Activated naive CD8-positive, alpha-beta T cell treated with anti-CD3 and anti-CD28 coated beads for 36 hours (primary cell): ENCODE results near the gene HAUS7. TPM values are rescaled to one million over a fixed set of nuclear protein-coding genes. Genes with fewer than 3 reads are reported as not detected.

Experiments used
- DNase-seq: peaks from one replicate; pipeline ENCODE4 v3.0.0; 2021
- H3K27ac Mint-ChIP-seq: one replicate; pipeline ENCODE4 v1.8.0; 2022; ENCODE audit warnings: mild to moderate bottlenecking, moderate library complexity, mixed read lengths
- H3K27me3 Mint-ChIP-seq: one replicate; pipeline ENCODE4 v1.8.0; 2022; ENCODE audit warnings: mild to moderate bottlenecking, mixed read lengths
- H3K36me3 Mint-ChIP-seq: one replicate; pipeline ENCODE4 v1.8.0; 2021; ENCODE audit warnings: mild to moderate bottlenecking, mixed read lengths
- H3K4me1 Mint-ChIP-seq: one replicate; pipeline ENCODE4 v1.8.0; 2021; ENCODE audit warnings: mixed read lengths
- H3K4me3 Mint-ChIP-seq: one replicate; pipeline ENCODE4 v1.8.0; 2022; ENCODE audit warnings: mild to moderate bottlenecking, moderate library complexity, mixed read lengths
- H3K9me3 Mint-ChIP-seq: one replicate; pipeline ENCODE4 v1.8.0; 2022; ENCODE audit warnings: mixed read lengths
- total RNA-seq, 2 experiments: library from RNA; stranded (reverse); gene quantifications; one replicate each; pipeline ENCODE4 v1.2.3, GENCODE V29; 2021

HAUS7 gene
- total RNA-seq, 2 experiments from 2014 or later = 66.4 to 67.2 TPM

DNA sequence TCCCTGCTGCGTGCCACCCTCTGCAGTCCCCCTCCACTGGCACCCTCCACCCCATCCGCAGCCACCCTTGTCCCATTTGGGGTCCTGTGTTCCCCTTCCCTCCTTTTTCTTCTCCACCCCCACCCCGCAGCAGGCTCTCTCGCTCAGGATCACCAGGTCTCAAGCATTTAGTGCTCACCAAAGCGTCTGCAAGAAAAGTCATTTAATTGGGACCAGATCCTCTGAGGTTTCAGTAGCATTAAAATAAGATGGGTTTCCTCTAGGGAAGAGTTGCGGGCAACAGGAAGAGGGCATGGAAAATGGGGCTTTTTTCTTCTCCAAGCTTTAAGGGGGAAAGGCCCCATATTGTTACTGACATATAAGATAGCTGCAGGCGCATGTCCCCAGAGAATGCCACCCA, 4.9 kb upstream of the HAUS7 start:
- H3K9me3 Mint-ChIP-seq = no peaks in the 10 kb centered on the region
- no peaks in the 10 kb centered on the region for H3K36me3 Mint-ChIP-seq
- no peak for DNase-seq
- no peaks in the 10 kb centered on the region for H3K4me1 Mint-ChIP-seq
- no peak overlapping the region for H3K4me3 Mint-ChIP-seq
- no peaks in the 10 kb centered on the region for H3K27me3 Mint-ChIP-seq
- no peak overlapping the region for H3K27ac Mint-ChIP-seq

DNA sequence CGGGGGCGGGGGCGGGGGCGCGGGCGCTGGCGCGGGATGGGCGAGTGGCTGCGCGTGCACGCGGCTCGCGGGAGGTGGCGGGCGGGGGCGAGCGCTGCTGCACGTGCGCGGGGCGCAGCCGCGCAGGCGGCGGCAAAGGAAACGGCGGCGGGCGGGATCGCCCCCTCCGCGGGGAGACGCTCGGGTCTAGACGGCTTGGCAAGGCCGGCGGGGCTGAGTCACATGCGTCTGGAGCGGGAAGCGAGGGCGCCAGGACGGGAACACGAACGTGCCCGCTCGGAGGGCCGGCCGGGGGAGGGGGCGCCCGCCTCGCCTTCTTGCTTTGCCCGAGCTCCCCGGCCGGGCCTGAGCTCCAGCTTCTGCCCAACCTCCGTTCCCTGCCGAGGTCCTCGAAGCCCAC, 4.3 kb upstream of the HAUS7 start:
- Mint-ChIP-seq H3K27ac (no peak overlapping the region), H3K36me3 (no peaks in the 10 kb centered on the region), H3K4me1 (no peaks in the 10 kb centered on the region), H3K4me3 (no peak overlapping the region), H3K27me3 (no peaks in the 10 kb centered on the region), H3K9me3 (no peaks in the 10 kb centered on the region)
- peak; percentile 50 for DNase-seq

DNA sequence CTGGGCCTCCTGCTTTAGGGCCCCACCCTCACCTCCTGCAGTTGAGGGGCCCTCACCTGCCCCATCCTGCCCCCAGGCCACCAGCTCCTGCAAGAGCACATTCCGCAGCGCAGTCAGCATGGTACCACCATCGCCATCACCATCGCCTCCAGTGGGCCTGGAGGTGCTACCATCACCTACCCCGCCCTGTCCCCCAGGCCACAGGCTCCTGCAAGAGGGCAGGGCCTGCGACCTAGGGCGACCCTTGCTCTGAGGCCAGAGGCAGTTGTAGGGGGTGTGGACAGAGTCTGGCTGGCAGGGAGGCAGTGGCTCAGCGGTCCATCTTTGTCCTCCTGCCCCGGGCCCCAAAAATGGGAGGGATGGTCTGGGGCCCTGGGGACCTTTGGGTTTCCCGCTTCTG, 3.9 kb upstream of the HAUS7 start:
- no peaks in the 10 kb centered on the region for H3K36me3 Mint-ChIP-seq
- no peaks in the 10 kb centered on the region for H3K4me1 Mint-ChIP-seq
- no peaks in the 10 kb centered on the region for H3K27me3 Mint-ChIP-seq
- DNase-seq = no peak
- H3K27ac Mint-ChIP-seq = no peak overlapping the region
- no peaks in the 10 kb centered on the region for H3K9me3 Mint-ChIP-seq
- H3K4me3 Mint-ChIP-seq = no peak overlapping the region

DNA sequence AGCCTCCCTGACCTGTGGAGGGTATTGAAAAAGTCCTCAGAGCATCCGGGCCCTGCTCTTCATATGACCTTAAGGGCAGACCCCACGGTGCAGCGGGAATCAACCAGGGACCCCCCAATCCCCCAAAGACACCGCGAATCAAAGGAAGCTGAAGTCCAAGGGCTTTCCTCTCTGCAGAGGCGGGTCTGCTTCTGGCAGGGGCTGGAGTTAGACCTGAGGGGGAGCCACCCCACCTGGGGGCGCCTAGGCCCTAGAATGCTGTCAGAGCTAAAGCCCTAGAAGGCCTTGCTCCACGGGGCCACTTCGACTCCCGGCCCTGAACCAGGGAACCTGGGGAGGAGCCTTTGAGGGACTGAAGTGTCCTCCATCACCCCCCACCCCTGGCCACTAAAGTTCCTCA, 2.8 kb upstream of the HAUS7 start:
- DNase-seq = no peak
- Mint-ChIP-seq H3K27me3 (no peaks in the 10 kb centered on the region), H3K27ac (no peak overlapping the region), H3K4me1 (no peaks in the 10 kb centered on the region), H3K4me3 (no peak overlapping the region), H3K9me3 (no peaks in the 10 kb centered on the region), H3K36me3 (no peaks in the 10 kb centered on the region)

DNA sequence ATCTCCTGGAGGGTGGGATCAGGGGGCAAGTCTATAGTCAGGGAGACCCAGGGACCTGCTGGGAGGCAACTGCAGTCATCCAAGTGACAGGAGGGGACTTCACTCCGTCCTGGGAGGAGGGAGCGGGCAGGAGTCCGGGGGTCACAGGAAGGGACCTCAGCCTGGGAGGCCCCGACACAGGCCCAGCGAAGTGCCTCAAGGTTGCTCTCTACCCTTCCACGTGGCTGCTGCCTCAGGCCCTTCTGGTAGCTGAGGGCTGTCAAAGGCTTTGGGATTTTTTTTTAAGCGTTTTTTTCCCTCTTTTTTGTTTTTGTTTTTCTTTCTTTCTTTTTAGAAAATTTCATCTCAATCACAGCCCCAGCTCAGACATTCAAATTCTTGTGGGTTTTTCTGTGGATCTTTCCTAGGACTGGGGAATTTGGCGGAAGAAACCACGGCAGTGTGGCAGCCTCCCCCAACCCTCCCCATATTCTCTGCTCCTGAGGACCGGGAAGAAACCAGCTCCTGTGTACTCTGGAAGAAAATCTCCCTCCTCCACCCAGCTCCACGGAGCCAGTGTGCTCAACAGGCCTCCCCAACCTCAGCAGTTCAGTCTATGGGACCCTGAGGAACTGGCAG, 1.4 kb upstream of the HAUS7 start:
- Mint-ChIP-seq H3K4me3 (no peak overlapping the region), H3K9me3 (no peaks in the 10 kb centered on the region), H3K36me3 (peaks cover 4% of the 10 kb centered on the region), H3K4me1 (peaks cover 6% of the 10 kb centered on the region), H3K27ac (no peak overlapping the region), H3K27me3 (no peaks in the 10 kb centered on the region)
- DNase-seq = no peak

DNA sequence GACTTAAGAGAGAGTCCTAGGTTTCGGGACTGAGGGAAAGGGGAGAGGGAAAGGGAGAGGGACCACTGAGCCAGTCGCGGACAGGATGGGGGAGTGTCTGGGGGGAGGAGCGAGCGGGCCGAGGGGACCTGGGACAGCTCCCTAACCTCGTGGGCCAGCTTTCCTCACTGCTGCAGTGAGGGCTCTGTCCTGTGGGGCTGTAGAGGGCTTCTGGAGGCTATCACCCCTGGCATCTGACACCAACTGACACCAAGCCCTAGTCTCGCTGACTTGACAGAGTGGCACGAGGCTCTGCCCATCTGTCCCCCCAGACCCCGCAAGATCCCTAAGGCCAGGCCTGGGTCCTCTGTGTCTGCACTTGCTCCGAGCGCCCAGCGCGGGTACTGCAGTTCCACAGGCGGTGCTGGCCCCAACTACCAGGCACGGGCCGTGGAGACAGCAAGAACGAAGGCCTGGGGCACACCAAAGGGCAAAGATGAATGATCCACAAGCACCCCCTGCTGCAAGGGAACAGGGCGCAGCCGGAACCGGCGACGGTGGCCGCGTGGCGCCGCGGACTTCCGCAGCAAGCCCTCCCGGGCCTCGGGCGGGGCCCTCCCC, 465 bp downstream of the HAUS7 start:
- peak; percentile 44 for DNase-seq
- Mint-ChIP-seq H3K36me3 (peaks cover 4% of the 10 kb centered on the region), H3K27ac (peak overlapping the region; percentile 82), H3K4me3 (peak overlapping the region; percentile 83), H3K27me3 (no peaks in the 10 kb centered on the region), H3K4me1 (peaks cover 6% of the 10 kb centered on the region), H3K9me3 (no peaks in the 10 kb centered on the region)

DNA sequence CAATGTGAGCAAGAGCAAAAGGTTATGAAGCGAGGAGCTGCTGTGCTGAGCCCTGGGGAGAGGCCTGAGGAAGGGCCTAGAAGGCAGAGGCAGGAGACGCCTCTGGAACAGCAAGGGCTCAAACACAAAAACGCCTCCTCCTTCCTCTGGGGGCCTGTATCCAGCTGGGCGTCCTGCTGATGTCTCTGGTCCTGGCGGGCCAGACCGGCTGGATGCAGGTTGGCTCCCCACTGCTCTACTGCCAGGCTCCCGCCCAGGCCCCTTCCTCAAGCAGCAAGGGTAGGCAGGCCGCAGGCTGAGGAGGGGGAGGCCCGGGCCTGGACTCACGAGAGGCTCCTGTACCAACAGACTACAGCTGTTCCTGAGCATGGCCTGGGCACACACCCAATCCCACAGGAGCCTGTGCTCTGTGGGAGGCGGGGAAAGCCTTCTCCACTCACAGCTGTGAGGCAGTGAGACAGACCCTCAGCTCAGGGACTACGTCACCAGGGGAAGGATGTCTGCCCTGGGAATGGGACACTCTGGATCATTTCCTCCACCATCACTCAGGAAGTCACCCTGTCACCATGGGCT, 2.3 kb downstream of the HAUS7 start:
- DNase-seq = no peak
- Mint-ChIP-seq H3K27me3 (no peaks in the 10 kb centered on the region), H3K4me3 (no peak overlapping the region), H3K36me3 (peaks cover 4% of the 10 kb centered on the region), H3K27ac (no peak overlapping the region), H3K4me1 (peaks cover 6% of the 10 kb centered on the region), H3K9me3 (no peaks in the 10 kb centered on the region)

DNA sequence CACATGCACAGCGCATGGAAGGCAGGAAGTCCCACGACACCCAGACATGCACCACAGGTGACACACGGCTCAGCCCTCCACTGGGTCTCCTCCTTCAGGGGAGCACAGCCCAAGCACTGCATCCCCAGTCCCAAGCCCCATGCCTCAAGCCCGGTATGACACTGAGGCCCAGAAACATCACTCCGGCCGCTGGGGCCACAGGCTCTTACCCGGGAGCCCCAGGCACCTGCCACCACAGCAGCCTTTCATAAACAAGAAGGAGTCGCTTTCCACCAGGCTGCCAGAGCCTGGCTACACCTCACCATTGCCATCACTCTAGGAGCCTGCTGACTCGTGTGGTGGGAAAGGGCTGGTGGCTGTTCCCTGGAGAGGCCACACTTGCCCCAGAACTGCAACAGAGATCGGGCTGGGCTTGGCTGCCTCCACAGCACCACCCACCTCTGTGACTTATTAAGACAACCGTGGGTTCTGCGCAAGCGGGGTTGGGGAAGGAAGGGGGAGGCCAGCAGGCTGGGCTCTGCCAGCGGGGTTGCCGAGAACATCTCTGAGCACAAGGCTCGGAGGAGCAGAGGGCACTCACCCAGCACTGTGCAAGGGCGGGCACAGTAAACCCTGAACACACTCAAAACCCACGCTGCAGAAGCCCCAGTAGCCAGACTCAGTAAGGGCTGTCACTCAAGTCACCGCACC, 4.5 kb downstream of the HAUS7 start:
- H3K36me3 Mint-ChIP-seq = peaks cover 10% of the 10 kb centered on the region
- no peaks in the 10 kb centered on the region for H3K9me3 Mint-ChIP-seq
- H3K4me3 Mint-ChIP-seq = no peak overlapping the region
- no peak overlapping the region for H3K27ac Mint-ChIP-seq
- DNase-seq = no peak
- H3K4me1 Mint-ChIP-seq = peaks cover 6% of the 10 kb centered on the region
- H3K27me3 Mint-ChIP-seq = no peaks in the 10 kb centered on the region

DNA sequence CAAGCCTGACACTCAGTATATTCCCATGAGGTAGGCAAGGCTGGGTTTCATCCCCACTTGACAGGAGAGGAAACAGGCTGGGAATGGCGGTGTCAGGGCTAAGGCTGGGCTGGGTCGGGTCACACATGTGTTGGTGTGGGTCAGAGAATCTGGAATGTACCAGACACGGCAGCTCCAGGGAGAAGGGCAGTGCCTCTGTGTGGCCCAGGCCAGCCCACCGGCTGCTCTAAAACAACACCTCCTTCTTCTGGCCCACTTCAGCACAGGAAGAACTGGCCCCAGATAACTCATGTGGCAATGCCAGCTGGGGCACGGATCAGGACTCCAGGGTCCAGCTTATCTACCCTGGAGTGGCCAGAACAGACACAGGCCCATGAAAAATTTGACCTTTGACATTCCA, 6.3 kb downstream of the HAUS7 start:
- Mint-ChIP-seq H3K27ac (no peak overlapping the region), H3K27me3 (no peaks in the 10 kb centered on the region), H3K36me3 (peaks cover 15% of the 10 kb centered on the region), H3K4me1 (peaks cover 6% of the 10 kb centered on the region), H3K9me3 (no peaks in the 10 kb centered on the region), H3K4me3 (no peak overlapping the region)
- DNase-seq = no peak

DNA sequence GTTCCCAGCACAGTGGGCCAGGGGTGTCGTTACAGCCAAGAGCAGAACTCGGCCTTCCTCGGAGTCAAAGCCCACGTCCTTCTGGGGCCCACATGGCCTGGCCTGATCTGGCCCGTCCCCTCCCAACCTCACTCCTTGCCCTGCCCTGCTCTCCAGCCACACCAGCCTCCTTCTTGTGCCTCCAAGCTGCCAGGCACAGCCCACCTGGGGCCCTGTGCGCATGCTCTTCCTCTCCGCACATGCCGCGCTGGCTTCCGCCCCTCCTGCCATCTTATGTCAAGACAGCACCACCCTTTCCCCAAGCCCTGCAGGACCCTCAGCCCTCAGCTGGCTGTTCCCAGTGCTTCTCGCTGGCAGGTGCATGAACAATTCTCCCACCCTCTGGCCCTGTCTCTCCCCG, 6.8 kb downstream of the HAUS7 start:
- Mint-ChIP-seq H3K27me3 (no peaks in the 10 kb centered on the region), H3K36me3 (peaks cover 15% of the 10 kb centered on the region), H3K27ac (no peak overlapping the region), H3K4me1 (peaks cover 6% of the 10 kb centered on the region), H3K4me3 (no peak overlapping the region), H3K9me3 (no peaks in the 10 kb centered on the region)
- no peak for DNase-seq

DNA sequence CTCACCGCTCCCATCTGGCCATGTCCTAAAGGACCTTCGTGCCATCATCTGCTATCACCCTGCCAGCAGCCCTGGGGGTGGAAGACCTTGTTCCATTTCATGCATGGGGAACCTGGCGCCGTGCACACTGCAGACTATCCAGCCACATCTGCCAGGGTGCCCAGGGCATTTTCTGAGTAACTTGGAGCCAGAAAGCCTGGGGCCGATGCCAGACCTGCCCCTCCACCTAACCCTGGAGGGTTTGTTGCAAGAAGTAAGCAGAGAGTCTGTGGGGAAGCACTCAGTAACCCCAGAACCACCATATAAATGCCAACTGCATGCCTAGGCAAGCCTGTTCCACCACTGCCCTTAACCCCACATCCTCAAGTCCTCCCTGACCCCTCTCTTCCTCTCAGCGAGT, 7.3 kb downstream of the HAUS7 start:
- H3K27ac Mint-ChIP-seq = no peak overlapping the region
- H3K36me3 Mint-ChIP-seq = peaks cover 15% of the 10 kb centered on the region
- H3K4me1 Mint-ChIP-seq = peaks cover 6% of the 10 kb centered on the region
- DNase-seq = no peak
- H3K4me3 Mint-ChIP-seq = no peak overlapping the region
- H3K27me3 Mint-ChIP-seq = no peaks in the 10 kb centered on the region
- H3K9me3 Mint-ChIP-seq = no peaks in the 10 kb centered on the region

DNA sequence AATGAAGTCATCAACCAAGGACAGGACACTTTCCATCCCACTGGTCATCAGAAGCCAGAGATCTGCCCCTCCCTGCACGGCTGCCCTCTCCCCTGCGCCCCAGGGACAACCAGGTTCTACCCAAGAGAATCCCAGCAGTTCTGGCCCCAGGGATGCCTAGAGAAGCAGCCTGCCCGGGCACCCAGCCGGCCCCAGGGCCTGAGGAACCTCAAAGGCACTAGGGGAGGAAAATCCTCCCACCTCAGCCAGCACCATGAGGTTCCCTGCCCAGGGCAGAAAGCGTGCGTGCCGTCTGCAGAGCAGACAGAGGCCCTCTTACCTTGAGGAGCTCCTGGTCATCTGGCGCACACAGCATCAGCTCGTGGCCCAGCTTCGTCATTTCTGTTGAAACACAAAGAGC, 8.1 kb downstream of the HAUS7 start:
- no peaks in the 10 kb centered on the region for H3K27me3 Mint-ChIP-seq
- no peak overlapping the region for H3K4me3 Mint-ChIP-seq
- peaks cover 10% of the 10 kb centered on the region for H3K36me3 Mint-ChIP-seq
- no peak overlapping the region for H3K27ac Mint-ChIP-seq
- no peak for DNase-seq
- H3K4me1 Mint-ChIP-seq = peaks cover 2% of the 10 kb centered on the region
- H3K9me3 Mint-ChIP-seq = no peaks in the 10 kb centered on the region

DNA sequence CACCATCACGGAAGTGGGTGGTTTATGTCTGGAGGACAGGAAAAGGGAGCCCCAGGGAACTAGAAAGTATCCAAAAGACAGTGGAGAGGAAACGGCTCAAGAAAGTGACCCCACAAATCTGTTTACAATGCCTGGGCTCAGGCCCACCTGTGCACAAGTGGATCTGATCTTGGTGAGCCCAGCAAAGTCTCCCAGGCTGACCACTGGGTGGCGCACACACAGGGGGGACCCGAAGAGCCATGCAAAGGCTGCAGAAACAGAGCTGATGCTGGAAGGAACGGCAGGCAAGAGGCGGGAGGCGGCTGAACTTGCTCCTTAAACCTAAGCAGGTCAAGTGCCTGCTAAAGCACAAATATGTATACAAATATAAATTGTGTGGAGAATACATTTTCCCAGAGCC, 9.6 kb downstream of the HAUS7 start:
- Mint-ChIP-seq H3K4me1 (no peaks in the 10 kb centered on the region), H3K9me3 (no peaks in the 10 kb centered on the region), H3K27ac (no peak overlapping the region), H3K36me3 (peaks cover 10% of the 10 kb centered on the region), H3K27me3 (no peaks in the 10 kb centered on the region), H3K4me3 (no peak overlapping the region)
- DNase-seq = peak; percentile 38

DNA sequence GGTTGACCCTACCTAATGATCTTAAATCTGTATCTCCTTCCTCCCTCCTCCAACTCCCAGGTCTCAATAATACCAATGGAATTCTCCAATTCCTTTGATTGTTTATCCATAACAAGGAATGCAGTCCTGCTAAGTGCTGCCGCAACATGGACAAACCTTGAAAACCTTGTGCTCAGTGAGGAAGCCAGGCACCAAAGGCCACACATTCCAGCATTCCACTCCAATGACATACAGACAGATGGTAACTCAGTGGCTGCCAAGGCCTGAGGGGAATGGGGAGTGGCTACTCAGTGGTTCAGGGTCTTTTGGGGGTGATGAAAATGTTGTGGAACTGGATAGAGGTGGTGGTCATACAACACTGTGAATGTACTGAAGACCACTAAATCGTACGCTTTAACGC, 10.4 kb downstream of the HAUS7 start:
- H3K4me3 Mint-ChIP-seq = no peak overlapping the region
- DNase-seq = no peak
- H3K27me3 Mint-ChIP-seq = no peaks in the 10 kb centered on the region
- H3K4me1 Mint-ChIP-seq = no peaks in the 10 kb centered on the region
- no peak overlapping the region for H3K27ac Mint-ChIP-seq
- no peaks in the 10 kb centered on the region for H3K9me3 Mint-ChIP-seq
- peaks cover 10% of the 10 kb centered on the region for H3K36me3 Mint-ChIP-seq

DNA sequence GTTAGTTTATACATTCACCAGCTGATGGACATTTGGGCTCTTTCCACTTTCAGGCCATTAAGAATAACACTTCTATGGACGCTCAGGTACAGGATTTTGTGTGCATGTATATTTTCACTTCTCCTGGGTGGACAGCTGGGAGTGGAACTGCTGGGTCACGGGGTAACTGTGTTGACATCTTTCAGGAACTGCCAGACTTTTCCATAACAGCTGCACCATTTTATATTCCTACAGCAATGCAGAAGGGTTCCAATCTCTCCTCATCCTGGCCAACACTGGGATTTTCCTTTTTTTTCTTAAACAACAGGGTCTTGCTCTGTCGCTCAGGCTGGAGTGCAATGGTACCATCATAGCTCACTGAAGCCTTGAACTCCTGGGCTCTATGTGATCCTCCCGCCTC, 11.9 kb downstream of the HAUS7 start:
- no peaks in the 10 kb centered on the region for H3K9me3 Mint-ChIP-seq
- peaks cover 10% of the 10 kb centered on the region for H3K36me3 Mint-ChIP-seq
- no peaks in the 10 kb centered on the region for H3K27me3 Mint-ChIP-seq
- H3K4me3 Mint-ChIP-seq = no peak overlapping the region
- H3K27ac Mint-ChIP-seq = no peak overlapping the region
- H3K4me1 Mint-ChIP-seq = no peaks in the 10 kb centered on the region
- no peak for DNase-seq
